ENCODE measurements around the gene MAP3K1. TPM values are rescaled to one million over a fixed set of nuclear protein-coding genes. Genes with fewer than 3 reads are reported as not detected.

MAP3K1 gene
- total RNA-seq, 1 donor from 2014 or later: 33.1 TPM

- peaks cover under 1 to 5% of the 10 kb centered on the region in 2 donors for H3K36me3 ChIP-seq
- no peak overlapping the region for H3K27ac ChIP-seq
- no peaks in the 10 kb centered on the region for H3K9me3 ChIP-seq
- H3K27me3 ChIP-seq: no peaks in the 10 kb centered on the region
- H3K4me1 ChIP-seq: no peaks in the 10 kb centered on the region
- DNase-seq (ENCODE audit: extremely low spot score in 2 of 2): no peak
- no peak overlapping the region for H3K4me3 ChIP-seq
- TF ChIP-seq POLR2A (IDR thresholded peaks at IDR 0.05) (no peak), CTCF (IDR thresholded peaks at IDR 0.05) (no peak), POLR2AphosphoS5 (IDR thresholded peaks at IDR 0.05; ENCODE audit: insufficient read depth in 1 of 2, low read depth in 1 of 2) (no peak)
- intact Hi-C loops (cut with DNase I): no loop called here
Observed at GRCh38 chr5:56917534-56917933, 102.2 kb downstream of the MAP3K1 start.

- intact Hi-C loops (cut with DNase I): no loop called here
- TF ChIP-seq CTCF (IDR thresholded peaks at IDR 0.05): no peak
- no peak for TF ChIP-seq POLR2AphosphoS5 (IDR thresholded peaks at IDR 0.05; ENCODE audit: insufficient read depth in 1 of 2, low read depth in 1 of 2)
- TF ChIP-seq POLR2A (IDR thresholded peaks at IDR 0.05): no peak
- no peaks in the 10 kb centered on the region for H3K4me1 ChIP-seq
- peaks cover 6 to 10% of the 10 kb centered on the region in 2 donors for H3K36me3 ChIP-seq
- no peak overlapping the region for H3K4me3 ChIP-seq
- no peaks in the 10 kb centered on the region for H3K9me3 ChIP-seq
- no peak overlapping the region for H3K27ac ChIP-seq
- no peak for DNase-seq (ENCODE audit: extremely low spot score in 2 of 2)
- H3K27me3 ChIP-seq: no peaks in the 10 kb centered on the region
Observed at GRCh38 chr5:56918054-56918453, 102.7 kb downstream of the MAP3K1 start.

GRCh38 chr5:56919942-56920662 is 104.8 kb downstream of the MAP3K1 start:
- Histone ChIP-seq H3K27ac (no peak overlapping the region), H3K4me1 (no peaks in the 10 kb centered on the region), H3K9me3 (no peaks in the 10 kb centered on the region), H3K27me3 (no peaks in the 10 kb centered on the region), H3K36me3 (peaks cover 7 to 27% of the 10 kb centered on the region in 2 donors), H3K4me3 (no peak overlapping the region)
- TF ChIP-seq CTCF (IDR thresholded peaks at IDR 0.05): no peak
- TF ChIP-seq POLR2AphosphoS5 (IDR thresholded peaks at IDR 0.05; ENCODE audit: insufficient read depth in 1 of 2, low read depth in 1 of 2): no peak
- no peak for TF ChIP-seq POLR2A (IDR thresholded peaks at IDR 0.05)
- no peak for DNase-seq (ENCODE audit: extremely low spot score in 2 of 2)
- intact Hi-C loops (cut with DNase I): no loop called here

GRCh38 chr5:56922922-56923321 is 107.6 kb downstream of the MAP3K1 start:
- peaks cover 7 to 50% of the 10 kb centered on the region in 2 donors for H3K36me3 ChIP-seq
- intact Hi-C loops (cut with DNase I): no loop called here
- H3K27me3 ChIP-seq: no peaks in the 10 kb centered on the region
- no peaks in the 10 kb centered on the region for H3K4me1 ChIP-seq
- no peak for DNase-seq (ENCODE audit: extremely low spot score in 2 of 2)
- no peak overlapping the region for H3K4me3 ChIP-seq
- no peak overlapping the region for H3K27ac ChIP-seq
- no peak for TF ChIP-seq CTCF (IDR thresholded peaks at IDR 0.05)
- no peak for TF ChIP-seq POLR2A (IDR thresholded peaks at IDR 0.05)
- no peak for TF ChIP-seq POLR2AphosphoS5 (IDR thresholded peaks at IDR 0.05; ENCODE audit: insufficient read depth in 1 of 2, low read depth in 1 of 2)
- no peaks in the 10 kb centered on the region for H3K9me3 ChIP-seq

GRCh38 chr5:56934325-56934724 is 119.0 kb downstream of the MAP3K1 start:
- Histone ChIP-seq H3K4me3 (no peak overlapping the region), H3K36me3 (peaks cover 0 to 77% of the 10 kb centered on the region in 2 donors), H3K27ac (no peak overlapping the region), H3K27me3 (no peaks in the 10 kb centered on the region), H3K9me3 (no peaks in the 10 kb centered on the region), H3K4me1 (no peaks in the 10 kb centered on the region)
- intact Hi-C loops (cut with DNase I): no loop called here
- DNase-seq (ENCODE audit: extremely low spot score in 2 of 2): no peak
- TF ChIP-seq POLR2AphosphoS5 (IDR thresholded peaks at IDR 0.05; ENCODE audit: insufficient read depth in 1 of 2, low read depth in 1 of 2): no peak
- no peak for TF ChIP-seq CTCF (IDR thresholded peaks at IDR 0.05)
- no peak for TF ChIP-seq POLR2A (IDR thresholded peaks at IDR 0.05)

Data from vagina (tissue), 2 donors.